Stimulated activated CD8-positive, alpha-beta memory T cell treated with anti-CD3 and anti-CD28 coated beads, Interleukin-15, amount 100 ng/mL, for 48 hours (primary cell): ENCODE data around the gene FAM131C.

ENCODE experiments used
- DNase-seq, 2 donors: peaks; one replicate each; pipeline ENCODE4 v3.0.0-alpha.2; 2020; ENCODE audit warnings: low read depth in 2 of 2

The FAM131C gene

GRCh38 chr1:16101623-16102022, 28.2 kb upstream of the FAM131C start:
- DNase-seq, result no peak

- no peak for DNase-seq
Observed at GRCh38 chr1:16099412-16099811, 26.0 kb upstream of the FAM131C start.

DNA sequence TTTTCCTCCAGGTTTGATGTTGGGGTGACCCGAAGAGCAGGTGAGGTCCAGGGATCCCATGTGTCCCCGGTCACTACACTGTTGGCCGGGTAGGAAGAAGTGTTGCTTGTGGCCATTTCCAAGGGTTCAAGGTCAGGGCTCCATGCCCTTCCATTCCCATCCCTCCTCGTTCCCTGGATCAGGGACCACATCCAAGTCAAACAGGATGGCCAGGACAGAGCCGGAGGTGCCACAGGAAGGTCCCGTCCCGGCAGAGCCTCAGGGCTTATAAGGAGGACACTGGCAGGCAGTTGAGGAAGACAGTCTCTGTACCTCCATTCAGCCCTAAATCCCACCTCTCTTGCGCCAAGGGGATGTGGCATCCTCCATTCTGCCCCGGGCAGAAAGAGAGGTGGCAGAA, 22.0 kb upstream of the FAM131C start:
- no peak for DNase-seq

- DNase-seq, result no peak
Observed at GRCh38 chr1:16094453-16095158, 21.2 kb upstream of the FAM131C start.

DNA sequence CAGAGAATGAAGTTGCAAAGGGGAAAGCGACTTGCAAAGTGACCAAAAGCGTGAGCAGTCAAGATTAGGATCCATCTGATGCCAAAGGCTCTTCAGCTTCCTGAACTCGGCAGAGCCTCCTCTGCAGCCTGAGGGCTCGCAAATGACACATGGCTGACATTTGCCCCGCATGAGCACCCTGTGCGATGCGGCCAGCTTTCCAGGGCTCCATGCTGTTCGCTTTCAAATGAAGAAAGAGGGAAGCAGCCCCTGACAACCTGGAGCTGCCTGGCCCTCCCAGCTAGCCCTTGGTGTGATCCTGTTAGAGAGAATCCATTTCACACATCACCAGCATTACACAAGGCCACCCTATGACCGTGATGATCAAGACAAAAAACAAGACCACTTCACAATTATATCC, 20.2 kb upstream of the FAM131C start:
- no peak for DNase-seq

GRCh38 chr1:16092923-16093511, 19.6 kb upstream of the FAM131C start:
- DNase-seq, result no peak

- DNase-seq, result no peak
Observed at GRCh38 chr1:16092097-16092922, 18.9 kb upstream of the FAM131C start.

GRCh38 chr1:16091296-16091695, 17.8 kb upstream of the FAM131C start:
- DNase-seq, result no peak

GRCh38 chr1:16090076-16090826, 16.8 kb upstream of the FAM131C start:
- no peak for DNase-seq

DNA sequence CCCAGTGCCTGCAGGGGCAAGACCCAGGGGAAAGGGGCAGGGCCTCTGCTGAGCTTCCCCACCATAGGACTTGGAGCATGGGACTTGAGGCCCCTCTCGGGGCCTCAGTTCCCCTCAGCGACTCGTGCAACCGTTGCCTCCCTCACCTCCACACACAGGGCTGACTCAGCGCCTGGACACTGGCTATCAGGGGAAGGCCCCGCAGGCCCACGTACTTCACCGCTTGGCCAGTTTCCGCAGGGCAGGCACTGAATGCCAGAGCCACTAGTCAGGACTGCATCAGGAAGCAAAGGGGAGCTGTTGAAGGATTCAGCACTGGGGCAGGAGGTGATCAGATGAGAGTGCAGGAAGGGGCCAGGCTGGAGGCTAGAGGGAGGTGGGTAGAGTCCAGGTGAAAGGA, 15.5 kb upstream of the FAM131C start:
- DNase-seq, result no peak

- DNase-seq, result no peak
Observed at GRCh38 chr1:16088351-16088911, 15.0 kb upstream of the FAM131C start.

DNA sequence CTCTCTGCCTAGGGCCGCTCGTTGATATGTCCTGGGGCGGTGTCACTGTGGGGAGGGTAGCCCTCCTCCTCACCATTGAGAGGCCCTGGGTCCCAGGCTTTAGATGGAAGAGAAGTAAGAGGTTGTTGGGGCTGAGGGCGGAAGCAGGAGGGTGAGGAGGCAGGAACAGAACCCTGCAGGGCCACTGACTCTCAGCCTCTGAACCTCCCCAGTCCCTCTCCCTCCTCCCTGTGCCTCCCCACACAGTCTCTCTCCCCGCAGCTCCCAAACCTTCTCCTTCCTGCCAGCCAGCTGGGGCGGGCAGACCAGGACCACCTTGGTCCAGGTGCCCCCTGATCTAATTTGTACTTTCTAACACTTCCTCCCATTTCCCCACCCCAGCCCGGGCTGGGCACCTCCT, 14.3 kb upstream of the FAM131C start:
- no peak for DNase-seq

DNA sequence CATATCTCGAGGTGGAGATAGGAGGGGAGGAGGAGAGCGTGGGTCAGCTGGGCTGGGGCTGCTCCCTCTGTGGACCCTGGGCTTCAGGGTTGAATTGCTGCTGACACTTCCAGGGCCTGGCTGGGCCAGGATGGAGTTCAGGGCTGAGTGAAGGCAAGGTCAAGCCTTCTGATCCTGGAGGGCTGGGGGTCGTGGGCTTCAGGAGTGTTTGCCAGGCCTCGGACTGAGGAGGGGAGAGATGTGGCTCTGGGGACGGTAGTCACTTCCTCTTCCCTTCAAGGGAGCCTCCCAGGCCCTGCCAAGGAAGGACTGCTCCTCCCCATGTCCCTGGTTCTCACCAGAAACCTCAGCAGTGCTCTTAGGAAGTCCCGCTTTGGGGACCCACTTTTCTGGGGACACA, 12.1 kb upstream of the FAM131C start:
- no peak for DNase-seq

DNA sequence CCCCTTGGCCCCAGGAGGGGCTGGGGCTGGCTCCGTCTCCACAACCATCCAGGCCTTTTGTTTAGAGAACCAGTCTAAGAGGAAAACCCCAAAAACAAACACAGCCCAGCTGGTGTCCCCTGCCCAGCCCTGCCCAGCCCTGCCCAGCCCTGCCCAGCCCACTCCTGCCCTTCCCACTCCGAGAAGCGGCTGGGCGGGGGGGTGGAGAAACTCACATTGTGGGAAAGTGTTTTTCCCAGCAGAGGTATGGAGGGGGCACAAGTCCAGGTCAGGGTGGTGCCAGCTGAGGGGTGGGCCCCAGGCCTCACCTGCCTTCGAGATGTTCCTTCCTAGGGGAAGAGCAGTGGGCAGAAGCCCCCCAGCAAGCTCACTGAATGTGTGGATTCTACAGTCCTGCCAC, 10.0 kb upstream of the FAM131C start:
- no peak for DNase-seq

GRCh38 chr1:16082283-16083038, 9.0 kb upstream of the FAM131C start:
- DNase-seq, result peak; percentile 32 to 47

- no peak for DNase-seq
Observed at GRCh38 chr1:16081636-16082035, 8.2 kb upstream of the FAM131C start.

DNA sequence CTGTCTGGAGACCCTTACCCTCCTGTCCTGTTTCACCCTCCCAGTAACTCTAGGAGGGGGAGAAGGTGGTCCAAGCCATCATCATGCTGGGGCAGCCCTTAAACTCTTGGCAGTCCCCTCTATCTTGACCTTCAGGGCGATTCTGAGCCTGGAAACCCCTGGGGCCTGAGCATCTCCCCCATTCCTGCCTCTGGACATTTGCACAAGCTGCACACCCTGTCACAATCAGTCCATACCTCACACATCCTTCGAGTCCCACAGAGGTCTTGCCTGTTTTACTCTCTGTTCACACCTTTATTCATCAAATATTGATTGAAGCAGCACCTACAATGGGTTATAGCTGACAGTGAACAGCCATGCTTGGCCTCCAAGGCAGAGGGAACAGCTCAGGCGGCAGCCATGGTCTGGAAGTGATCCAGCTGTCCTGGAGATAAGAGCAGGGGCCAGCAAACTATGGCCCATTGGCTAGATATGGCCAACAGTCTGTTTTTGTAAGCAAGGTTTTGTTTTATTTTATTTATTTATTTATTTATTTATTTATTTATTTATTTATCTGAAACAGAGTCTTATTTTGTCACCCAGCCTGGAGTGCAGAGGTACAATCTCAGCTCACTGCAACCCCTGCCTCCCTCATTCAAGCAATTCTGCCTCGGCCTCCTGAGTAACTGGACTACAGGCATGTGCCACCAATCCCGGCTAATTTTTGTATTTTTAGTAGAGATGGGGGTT, 7.1 kb upstream of the FAM131C start:
- DNase-seq, result no peak

DNA sequence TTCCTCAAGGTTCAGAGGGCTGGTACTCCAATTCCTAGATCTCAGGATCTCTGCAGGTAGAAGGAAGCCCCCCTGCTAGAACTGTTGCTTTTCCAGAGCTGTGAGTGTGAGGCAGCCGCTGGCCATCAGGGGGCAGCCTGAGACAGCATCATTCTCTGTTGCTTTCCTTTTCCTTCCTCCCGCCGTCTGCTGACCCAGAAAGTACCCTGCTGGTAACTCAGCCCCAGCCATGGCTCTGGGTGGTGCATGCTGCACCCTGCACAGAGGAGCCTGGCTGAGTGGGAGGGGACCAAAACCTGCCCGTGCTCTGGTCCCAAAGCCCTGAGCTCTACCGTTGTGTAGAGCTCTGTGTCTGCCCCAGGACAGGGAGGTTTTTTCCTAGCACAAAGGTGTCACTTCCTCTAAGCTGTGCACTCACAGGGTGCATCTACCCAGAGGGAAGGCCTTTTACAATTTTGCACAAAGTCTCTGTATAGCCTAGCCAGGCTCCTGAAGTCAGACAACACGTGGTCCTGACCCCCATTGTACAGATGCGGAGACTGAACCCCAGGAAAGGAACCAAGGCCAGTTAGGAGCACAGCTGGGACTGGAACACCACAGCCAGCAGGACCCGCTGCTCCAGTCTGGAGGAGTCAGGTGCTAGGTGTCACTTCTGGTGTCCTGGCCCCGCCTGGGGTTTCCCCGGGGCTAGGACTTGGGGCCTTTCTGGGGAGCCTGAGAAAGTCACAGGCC, 5.6 kb upstream of the FAM131C start:
- DNase-seq, result peak; percentile 49 to 52

GRCh38 chr1:16077406-16078245, 4.2 kb upstream of the FAM131C start:
- no peak for DNase-seq
